Liver (tissue), 9 donors: ENCODE data around the gene CLASP2. TPM values are rescaled to one million over a fixed set of nuclear protein-coding genes. Genes with fewer than 3 reads are reported as not detected.

Experiments used
- DNase-seq: peaks from one replicate; pipeline ENCODE4 v3.0.0-alpha.2; 2017; ENCODE audit warnings: low spot score
- H3K27ac ChIP-seq, 2 donors: one replicate each; pipeline ENCODE4 v1.7.0; 2013; ENCODE audit warnings: inconsistent platforms in 2 of 2, low read length in 2 of 2, control low read depth in 1 of 2, low read depth in 1 of 2, mild to moderate bottlenecking in 1 of 2
- H3K27me3 ChIP-seq, 4 donors: one replicate each; pipeline versions ENCODE4 v1.6.1 to v1.7.0; 2013; ENCODE audit warnings: low read length in 3 of 4, inconsistent platforms in 1 of 4, mild to moderate bottlenecking in 1 of 4, moderate library complexity in 1 of 4; ENCODE audit not compliant: control insufficient read depth in 4 of 4, insufficient read depth in 4 of 4
- H3K36me3 ChIP-seq, 4 donors: one replicate each; pipeline versions ENCODE4 v1.6.1 to v1.7.0; 2013; ENCODE audit warnings: low read length in 3 of 4, mild to moderate bottlenecking in 3 of 4, low read depth in 1 of 4, moderate library complexity in 1 of 4; ENCODE audit not compliant: control insufficient read depth in 4 of 4, insufficient read depth in 3 of 4
- H3K4me1 ChIP-seq, 4 donors: one replicate each; pipeline versions ENCODE4 v1.6.1 to v1.7.0; 2013; ENCODE audit warnings: low read length in 3 of 4, mild to moderate bottlenecking in 3 of 4, moderate library complexity in 1 of 4; ENCODE audit not compliant: control insufficient read depth in 4 of 4, insufficient read depth in 4 of 4
- H3K4me3 ChIP-seq, 3 donors: one replicate each; pipeline versions ENCODE4 v1.6.1 to v1.7.0; 2013; ENCODE audit warnings: low read length in 3 of 3, control low read depth in 1 of 3, low read depth in 1 of 3, mild to moderate bottlenecking in 1 of 3
- H3K9ac ChIP-seq, 2 donors: one replicate each; pipeline ENCODE4 v1.7.0; 2013; ENCODE audit warnings: low read length in 2 of 2, mild to moderate bottlenecking in 2 of 2, moderate library complexity in 2 of 2, control low read depth in 1 of 2, low read depth in 1 of 2
- H3K9me3 ChIP-seq, 4 donors: one replicate each; pipeline versions ENCODE4 v1.6.1 to v1.7.0; 2013; ENCODE audit warnings: low read length in 3 of 4; ENCODE audit not compliant: control insufficient read depth in 4 of 4
- EGR1 ChIP-seq, 2 donors: IDR thresholded peaks; 2 replicates each; pipeline ENCODE4 v1.6.1; 2016 to 2018; ENCODE audit warnings: antibody characterized with exemption in 2 of 2, low read depth in 2 of 2
- FOXA2 ChIP-seq: IDR thresholded peaks from 2 replicates; pipeline ENCODE4 v1.6.1; 2016; ENCODE audit warnings: antibody characterized with exemption
- GABPA ChIP-seq, 2 donors: IDR thresholded peaks in 1 of 2; conservative IDR thresholded peaks in 1 of 2; 2 replicates each; pipeline ENCODE4 v1.6.1; 2016; ENCODE audit warnings: antibody characterized with exemption in 2 of 2, mild to moderate bottlenecking in 1 of 2, moderate library complexity in 1 of 2
- HNF4A ChIP-seq, 2 donors: conservative IDR thresholded peaks; 2 replicates each; pipeline ENCODE4 v1.6.1; 2016; ENCODE audit warnings: antibody characterized with exemption in 2 of 2, mild to moderate bottlenecking in 2 of 2
- HNF4G ChIP-seq: IDR thresholded peaks from 2 replicates; pipeline ENCODE4 v1.6.1; 2016; ENCODE audit warnings: antibody characterized with exemption
- JUND ChIP-seq, 2 donors: IDR thresholded peaks; 2 replicates each; pipeline ENCODE4 v1.6.1; 2016; ENCODE audit warnings: antibody characterized with exemption in 2 of 2
- NR2F2 ChIP-seq: IDR thresholded peaks from 2 replicates; pipeline ENCODE4 v1.6.1; 2016; ENCODE audit warnings: antibody characterized with exemption
- RAD21 ChIP-seq, 2 donors: IDR thresholded peaks; 2 replicates each; pipeline ENCODE4 v1.6.1; 2016; ENCODE audit warnings: antibody characterized with exemption in 2 of 2, mild to moderate bottlenecking in 2 of 2
- RXRA ChIP-seq, 2 donors: IDR thresholded peaks; 2 replicates each; pipeline ENCODE4 v1.6.1; 2017 to 2018; ENCODE audit warnings: antibody characterized with exemption in 2 of 2, mild to moderate bottlenecking in 1 of 2
- SP1 ChIP-seq: IDR thresholded peaks from 2 replicates; pipeline ENCODE4 v1.6.1; 2018; ENCODE audit warnings: antibody characterized with exemption, mild to moderate bottlenecking
- TAF1 ChIP-seq: conservative IDR thresholded peaks from 2 replicates; pipeline ENCODE4 v1.6.1; 2016; ENCODE audit warnings: antibody characterized with exemption, mild to moderate bottlenecking
- YY1 ChIP-seq: IDR thresholded peaks from 2 replicates; pipeline ENCODE4 v1.6.1; 2016; ENCODE audit warnings: antibody characterized with exemption, mild to moderate bottlenecking
- WGBS: extraction: QIAGEN DNeasy Blood & Tissue Kit; methylation state at CpG from one replicate; pipeline ENCODE4 v1.1.7; 2013; 5-methylcytosine and 5-hydroxymethylcytosine counted together
- polyA plus RNA-seq, 2 donors: library from polyadenylated mRNA; stranded (reverse) in 1 of 2; unstranded in 1 of 2; fragments of 200-250 nt in 1 of 2; fragments of >200 nt in 1 of 2; fragmentation: Nextera tagmentation in 1 of 2; extraction: Ambion mirVana in 1 of 2; gene quantifications; one replicate each; pipeline versions ENCODE4 v1.2.1 to v1.2.3, GENCODE V29; 2013 to 2015
- total RNA-seq, 2 donors: library from RNA; depleted of rRNA; stranded (reverse); fragments of >200 nt; gene quantifications; one replicate each; pipeline ENCODE4 v1.2.3, GENCODE V29; 2014
- TF ChIP-seq, protein P1 (sequence below): fragments of 150-350 bp; IDR thresholded peaks from 2 replicates; pipeline ENCODE4 v1.5.1; 2017; ENCODE audit warnings: improper control_type of control experiment, low read depth, low read length; ENCODE audit not compliant: missing input control
- TF ChIP-seq, protein P2 (sequence below): IDR thresholded peaks from 2 replicates; pipeline ENCODE4 v1.6.1; 2016; ENCODE audit warnings: antibody characterized with exemption
- TF ChIP-seq, protein P3 (sequence below): IDR thresholded peaks from 2 replicates; pipeline ENCODE4 v1.6.1; 2016; ENCODE audit warnings: antibody characterized with exemption, mild to moderate bottlenecking
- TF ChIP-seq, protein P4 (sequence below): IDR thresholded peaks from 2 replicates; pipeline ENCODE4 v1.6.1; 2016; ENCODE audit warnings: antibody characterized with exemption
- TF ChIP-seq, protein P5 (sequence below): IDR thresholded peaks from 2 replicates; pipeline ENCODE4 v1.6.1; 2016; ENCODE audit warnings: antibody characterized with exemption
- donor health status: healthy.
- donor health status: healthy.
- donor health status: healthy.
- donor health status: healthy.
- donor health status: healthy.

CLASP2 gene
- total and polyA plus RNA-seq, 4 donors, result 3.7 to 27.6 (median 17.3) TPM

DNA sequence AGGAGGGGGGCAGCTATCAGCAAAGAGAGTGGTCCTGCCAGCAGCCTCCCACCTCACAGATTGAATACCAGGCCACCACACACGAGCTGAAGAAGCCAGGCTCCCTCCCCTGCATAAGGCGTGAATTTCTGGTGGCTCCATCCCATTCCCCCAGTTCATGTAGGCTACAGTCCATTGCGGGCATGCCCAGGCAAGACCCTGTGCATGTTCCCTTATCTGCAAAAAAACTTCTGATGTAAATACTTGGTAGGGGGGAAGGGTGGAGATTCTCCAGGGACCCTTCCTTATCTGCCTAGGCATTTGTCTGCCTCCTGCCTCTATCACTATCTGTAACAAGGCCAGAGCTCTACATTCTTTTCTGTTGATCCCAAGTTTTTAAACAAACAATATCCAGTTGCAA, 250.3 kb downstream of the CLASP2 start:
- DNase-seq, result no peak
- no peak for TF ChIP-seq SP1
- TF ChIP-seq YY1, result no peak
- TF ChIP-seq TAF1, result no peak
- TF ChIP-seq GABPA (IDR thresholded peaks at IDR 0.05 in 1 of 2, conservative IDR thresholded peaks at IDR 0.05 in 1 of 2), result no peak
- no peak for TF ChIP-seq JUND (IDR thresholded peaks at IDR 0.05)
- no peak for TF ChIP-seq EGR1 (IDR thresholded peaks at IDR 0.05; ENCODE audit: low read depth in 2 of 2)
- TF ChIP-seq, protein P1, sequence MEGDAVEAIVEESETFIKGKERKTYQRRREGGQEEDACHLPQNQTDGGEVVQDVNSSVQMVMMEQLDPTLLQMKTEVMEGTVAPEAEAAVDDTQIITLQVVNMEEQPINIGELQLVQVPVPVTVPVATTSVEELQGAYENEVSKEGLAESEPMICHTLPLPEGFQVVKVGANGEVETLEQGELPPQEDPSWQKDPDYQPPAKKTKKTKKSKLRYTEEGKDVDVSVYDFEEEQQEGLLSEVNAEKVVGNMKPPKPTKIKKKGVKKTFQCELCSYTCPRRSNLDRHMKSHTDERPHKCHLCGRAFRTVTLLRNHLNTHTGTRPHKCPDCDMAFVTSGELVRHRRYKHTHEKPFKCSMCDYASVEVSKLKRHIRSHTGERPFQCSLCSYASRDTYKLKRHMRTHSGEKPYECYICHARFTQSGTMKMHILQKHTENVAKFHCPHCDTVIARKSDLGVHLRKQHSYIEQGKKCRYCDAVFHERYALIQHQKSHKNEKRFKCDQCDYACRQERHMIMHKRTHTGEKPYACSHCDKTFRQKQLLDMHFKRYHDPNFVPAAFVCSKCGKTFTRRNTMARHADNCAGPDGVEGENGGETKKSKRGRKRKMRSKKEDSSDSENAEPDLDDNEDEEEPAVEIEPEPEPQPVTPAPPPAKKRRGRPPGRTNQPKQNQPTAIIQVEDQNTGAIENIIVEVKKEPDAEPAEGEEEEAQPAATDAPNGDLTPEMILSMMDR, result no peak
- TF ChIP-seq, protein P2, sequence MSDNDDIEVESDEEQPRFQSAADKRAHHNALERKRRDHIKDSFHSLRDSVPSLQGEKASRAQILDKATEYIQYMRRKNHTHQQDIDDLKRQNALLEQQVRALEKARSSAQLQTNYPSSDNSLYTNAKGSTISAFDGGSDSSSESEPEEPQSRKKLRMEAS, result no peak
- no peak for TF ChIP-seq RAD21 (IDR thresholded peaks at IDR 0.05)
- no peak for TF ChIP-seq RXRA (IDR thresholded peaks at IDR 0.05)
- no peak for TF ChIP-seq NR2F2
- TF ChIP-seq, protein P3, sequence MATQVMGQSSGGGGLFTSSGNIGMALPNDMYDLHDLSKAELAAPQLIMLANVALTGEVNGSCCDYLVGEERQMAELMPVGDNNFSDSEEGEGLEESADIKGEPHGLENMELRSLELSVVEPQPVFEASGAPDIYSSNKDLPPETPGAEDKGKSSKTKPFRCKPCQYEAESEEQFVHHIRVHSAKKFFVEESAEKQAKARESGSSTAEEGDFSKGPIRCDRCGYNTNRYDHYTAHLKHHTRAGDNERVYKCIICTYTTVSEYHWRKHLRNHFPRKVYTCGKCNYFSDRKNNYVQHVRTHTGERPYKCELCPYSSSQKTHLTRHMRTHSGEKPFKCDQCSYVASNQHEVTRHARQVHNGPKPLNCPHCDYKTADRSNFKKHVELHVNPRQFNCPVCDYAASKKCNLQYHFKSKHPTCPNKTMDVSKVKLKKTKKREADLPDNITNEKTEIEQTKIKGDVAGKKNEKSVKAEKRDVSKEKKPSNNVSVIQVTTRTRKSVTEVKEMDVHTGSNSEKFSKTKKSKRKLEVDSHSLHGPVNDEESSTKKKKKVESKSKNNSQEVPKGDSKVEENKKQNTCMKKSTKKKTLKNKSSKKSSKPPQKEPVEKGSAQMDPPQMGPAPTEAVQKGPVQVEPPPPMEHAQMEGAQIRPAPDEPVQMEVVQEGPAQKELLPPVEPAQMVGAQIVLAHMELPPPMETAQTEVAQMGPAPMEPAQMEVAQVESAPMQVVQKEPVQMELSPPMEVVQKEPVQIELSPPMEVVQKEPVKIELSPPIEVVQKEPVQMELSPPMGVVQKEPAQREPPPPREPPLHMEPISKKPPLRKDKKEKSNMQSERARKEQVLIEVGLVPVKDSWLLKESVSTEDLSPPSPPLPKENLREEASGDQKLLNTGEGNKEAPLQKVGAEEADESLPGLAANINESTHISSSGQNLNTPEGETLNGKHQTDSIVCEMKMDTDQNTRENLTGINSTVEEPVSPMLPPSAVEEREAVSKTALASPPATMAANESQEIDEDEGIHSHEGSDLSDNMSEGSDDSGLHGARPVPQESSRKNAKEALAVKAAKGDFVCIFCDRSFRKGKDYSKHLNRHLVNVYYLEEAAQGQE, result no peak
- TF ChIP-seq FOXA2, result no peak
- TF ChIP-seq, protein P4, sequence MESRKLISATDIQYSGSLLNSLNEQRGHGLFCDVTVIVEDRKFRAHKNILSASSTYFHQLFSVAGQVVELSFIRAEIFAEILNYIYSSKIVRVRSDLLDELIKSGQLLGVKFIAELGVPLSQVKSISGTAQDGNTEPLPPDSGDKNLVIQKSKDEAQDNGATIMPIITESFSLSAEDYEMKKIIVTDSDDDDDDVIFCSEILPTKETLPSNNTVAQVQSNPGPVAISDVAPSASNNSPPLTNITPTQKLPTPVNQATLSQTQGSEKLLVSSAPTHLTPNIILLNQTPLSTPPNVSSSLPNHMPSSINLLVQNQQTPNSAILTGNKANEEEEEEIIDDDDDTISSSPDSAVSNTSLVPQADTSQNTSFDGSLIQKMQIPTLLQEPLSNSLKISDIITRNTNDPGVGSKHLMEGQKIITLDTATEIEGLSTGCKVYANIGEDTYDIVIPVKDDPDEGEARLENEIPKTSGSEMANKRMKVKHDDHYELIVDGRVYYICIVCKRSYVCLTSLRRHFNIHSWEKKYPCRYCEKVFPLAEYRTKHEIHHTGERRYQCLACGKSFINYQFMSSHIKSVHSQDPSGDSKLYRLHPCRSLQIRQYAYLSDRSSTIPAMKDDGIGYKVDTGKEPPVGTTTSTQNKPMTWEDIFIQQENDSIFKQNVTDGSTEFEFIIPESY, result no peak
- TF ChIP-seq, protein P5, sequence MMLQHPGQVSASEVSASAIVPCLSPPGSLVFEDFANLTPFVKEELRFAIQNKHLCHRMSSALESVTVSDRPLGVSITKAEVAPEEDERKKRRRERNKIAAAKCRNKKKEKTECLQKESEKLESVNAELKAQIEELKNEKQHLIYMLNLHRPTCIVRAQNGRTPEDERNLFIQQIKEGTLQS, result no peak
- TF ChIP-seq HNF4G, result no peak
- no peak for TF ChIP-seq HNF4A (conservative IDR thresholded peaks at IDR 0.05)

More for the DNA sequence above, 250.3 kb downstream of the CLASP2 start:
- Histone ChIP-seq H3K9me3 (peaks cover 0 to 2% (median 0%) of the 10 kb centered on the region in 4 donors), H3K9ac (no peak overlapping the region), H3K4me3 (no peak overlapping the region), H3K4me1 (no peaks in the 10 kb centered on the region), H3K27me3 (no peaks in the 10 kb centered on the region), H3K27ac (no peak overlapping the region), H3K36me3 (no peaks in the 10 kb centered on the region)
- WGBS, result 98% methylated on average over 3 of the region's 3 CpGs
